ENCODE results near the gene F2R. TPM values are rescaled to one million over a fixed set of nuclear protein-coding genes. Genes with fewer than 3 reads are reported as not detected.

The F2R gene
- total and polyA plus RNA-seq, 2 experiments from 2014 or later: 15.0 to 26.0 TPM

DNA sequence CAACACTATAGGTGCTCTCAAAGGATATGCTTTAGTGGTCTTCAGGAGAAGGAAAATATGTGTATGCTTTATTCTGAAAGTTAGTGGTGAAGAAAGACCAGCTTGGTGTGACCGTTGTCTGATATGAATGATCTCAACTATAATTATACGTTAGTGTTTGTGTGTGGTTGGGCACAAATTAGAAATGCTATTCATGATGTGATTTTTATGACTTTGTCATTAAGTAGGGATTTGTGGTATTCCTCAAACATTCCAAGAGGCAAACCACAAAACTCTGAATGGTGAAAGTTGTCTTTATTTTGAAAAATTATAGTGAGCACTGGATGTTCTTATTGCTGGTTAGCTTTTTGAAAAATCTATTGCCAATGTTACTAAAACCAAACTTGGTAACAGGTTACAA is 6.2 kb upstream of the F2R start:
- H3K4me1 Mint-ChIP-seq: peaks cover 3% of the 10 kb centered on the region; the same call in 2 of the 3 replicates
- no peaks in the 10 kb centered on the region; the same call in 1 of the 2 replicates for H3K4me1 ChIP-seq (ENCODE audit: insufficient read depth)
- H3K36me3 Mint-ChIP-seq (ENCODE audit: low read depth): no peaks in the 10 kb centered on the region; the same call in 2 of the 3 replicates
- no peak for DNase-seq (ENCODE audit: low spot score)
- no peak overlapping the region for H3K27ac Mint-ChIP-seq
- peaks cover 14% of the 10 kb centered on the region for H3K27me3 Mint-ChIP-seq (ENCODE audit: insufficient read depth, low read depth, poor library complexity)
- peaks cover 18% of the 10 kb centered on the region for H3K27me3 ChIP-seq (ENCODE audit: insufficient read depth)
- H3K9me2 ChIP-seq (ENCODE audit: insufficient read depth): no peaks in the 10 kb centered on the region
- no peaks in the 10 kb centered on the region for H3F3A ChIP-seq (replicated peaks; ENCODE audit: low read depth)
- H3K4me2 ChIP-seq: no peak overlapping the region
- H2AFZ ChIP-seq: no peak overlapping the region
- TF ChIP-seq, protein P1, sequence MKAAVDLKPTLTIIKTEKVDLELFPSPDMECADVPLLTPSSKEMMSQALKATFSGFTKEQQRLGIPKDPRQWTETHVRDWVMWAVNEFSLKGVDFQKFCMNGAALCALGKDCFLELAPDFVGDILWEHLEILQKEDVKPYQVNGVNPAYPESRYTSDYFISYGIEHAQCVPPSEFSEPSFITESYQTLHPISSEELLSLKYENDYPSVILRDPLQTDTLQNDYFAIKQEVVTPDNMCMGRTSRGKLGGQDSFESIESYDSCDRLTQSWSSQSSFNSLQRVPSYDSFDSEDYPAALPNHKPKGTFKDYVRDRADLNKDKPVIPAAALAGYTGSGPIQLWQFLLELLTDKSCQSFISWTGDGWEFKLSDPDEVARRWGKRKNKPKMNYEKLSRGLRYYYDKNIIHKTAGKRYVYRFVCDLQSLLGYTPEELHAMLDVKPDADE (IDR thresholded peaks at IDR 0.05): no peak
- TF ChIP-seq CREB1 (CRISPR knock-in tag; IDR thresholded peaks at IDR 0.05; ENCODE audit: low read depth): no peak
- TF ChIP-seq, protein P2, sequence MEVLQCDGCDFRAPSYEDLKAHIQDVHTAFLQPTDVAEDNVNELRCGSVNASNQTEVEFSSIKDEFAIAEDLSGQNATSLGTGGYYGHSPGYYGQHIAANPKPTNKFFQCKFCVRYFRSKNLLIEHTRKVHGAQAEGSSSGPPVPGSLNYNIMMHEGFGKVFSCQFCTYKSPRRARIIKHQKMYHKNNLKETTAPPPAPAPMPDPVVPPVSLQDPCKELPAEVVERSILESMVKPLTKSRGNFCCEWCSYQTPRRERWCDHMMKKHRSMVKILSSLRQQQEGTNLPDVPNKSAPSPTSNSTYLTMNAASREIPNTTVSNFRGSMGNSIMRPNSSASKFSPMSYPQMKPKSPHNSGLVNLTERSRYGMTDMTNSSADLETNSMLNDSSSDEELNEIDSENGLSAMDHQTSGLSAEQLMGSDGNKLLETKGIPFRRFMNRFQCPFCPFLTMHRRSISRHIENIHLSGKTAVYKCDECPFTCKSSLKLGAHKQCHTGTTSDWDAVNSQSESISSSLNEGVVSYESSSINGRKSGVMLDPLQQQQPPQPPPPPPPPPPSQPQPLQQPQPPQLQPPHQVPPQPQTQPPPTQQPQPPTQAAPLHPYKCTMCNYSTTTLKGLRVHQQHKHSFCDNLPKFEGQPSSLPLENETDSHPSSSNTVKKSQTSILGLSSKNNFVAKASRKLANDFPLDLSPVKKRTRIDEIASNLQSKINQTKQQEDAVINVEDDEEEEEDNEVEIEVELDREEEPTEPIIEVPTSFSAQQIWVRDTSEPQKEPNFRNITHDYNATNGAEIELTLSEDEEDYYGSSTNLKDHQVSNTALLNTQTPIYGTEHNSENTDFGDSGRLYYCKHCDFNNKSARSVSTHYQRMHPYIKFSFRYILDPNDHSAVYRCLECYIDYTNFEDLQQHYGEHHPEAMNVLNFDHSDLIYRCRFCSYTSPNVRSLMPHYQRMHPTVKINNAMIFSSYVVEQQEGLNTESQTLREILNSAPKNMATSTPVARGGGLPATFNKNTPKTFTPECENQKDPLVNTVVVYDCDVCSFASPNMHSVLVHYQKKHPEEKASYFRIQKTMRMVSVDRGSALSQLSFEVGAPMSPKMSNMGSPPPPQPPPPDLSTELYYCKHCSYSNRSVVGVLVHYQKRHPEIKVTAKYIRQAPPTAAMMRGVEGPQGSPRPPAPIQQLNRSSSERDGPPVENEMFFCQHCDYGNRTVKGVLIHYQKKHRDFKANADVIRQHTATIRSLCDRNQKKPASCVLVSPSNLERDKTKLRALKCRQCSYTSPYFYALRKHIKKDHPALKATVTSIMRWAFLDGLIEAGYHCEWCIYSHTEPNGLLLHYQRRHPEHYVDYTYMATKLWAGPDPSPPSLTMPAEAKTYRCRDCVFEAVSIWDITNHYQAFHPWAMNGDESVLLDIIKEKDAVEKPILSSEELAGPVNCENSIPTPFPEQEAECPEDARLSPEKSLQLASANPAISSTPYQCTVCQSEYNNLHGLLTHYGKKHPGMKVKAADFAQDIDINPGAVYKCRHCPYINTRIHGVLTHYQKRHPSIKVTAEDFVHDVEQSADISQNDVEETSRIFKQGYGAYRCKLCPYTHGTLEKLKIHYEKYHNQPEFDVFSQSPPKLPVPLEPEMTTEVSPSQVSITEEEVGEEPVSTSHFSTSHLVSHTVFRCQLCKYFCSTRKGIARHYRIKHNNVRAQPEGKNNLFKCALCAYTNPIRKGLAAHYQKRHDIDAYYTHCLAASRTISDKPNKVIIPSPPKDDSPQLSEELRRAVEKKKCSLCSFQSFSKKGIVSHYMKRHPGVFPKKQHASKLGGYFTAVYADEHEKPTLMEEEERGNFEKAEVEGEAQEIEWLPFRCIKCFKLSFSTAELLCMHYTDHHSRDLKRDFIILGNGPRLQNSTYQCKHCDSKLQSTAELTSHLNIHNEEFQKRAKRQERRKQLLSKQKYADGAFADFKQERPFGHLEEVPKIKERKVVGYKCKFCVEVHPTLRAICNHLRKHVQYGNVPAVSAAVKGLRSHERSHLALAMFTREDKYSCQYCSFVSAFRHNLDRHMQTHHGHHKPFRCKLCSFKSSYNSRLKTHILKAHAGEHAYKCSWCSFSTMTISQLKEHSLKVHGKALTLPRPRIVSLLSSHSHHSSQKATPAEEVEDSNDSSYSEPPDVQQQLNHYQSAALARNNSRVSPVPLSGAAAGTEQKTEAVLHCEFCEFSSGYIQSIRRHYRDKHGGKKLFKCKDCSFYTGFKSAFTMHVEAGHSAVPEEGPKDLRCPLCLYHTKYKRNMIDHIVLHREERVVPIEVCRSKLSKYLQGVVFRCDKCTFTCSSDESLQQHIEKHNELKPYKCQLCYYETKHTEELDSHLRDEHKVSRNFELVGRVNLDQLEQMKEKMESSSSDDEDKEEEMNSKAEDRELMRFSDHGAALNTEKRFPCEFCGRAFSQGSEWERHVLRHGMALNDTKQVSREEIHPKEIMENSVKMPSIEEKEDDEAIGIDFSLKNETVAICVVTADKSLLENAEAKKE (CRISPR knock-in tag; IDR thresholded peaks at IDR 0.05): no peak
- no peak for TF ChIP-seq EZH2 (IDR thresholded peaks at IDR 0.05; ENCODE audit: low read depth, unreplicated experiment)
- TF ChIP-seq ZNF331 (CRISPR knock-in tag; IDR thresholded peaks at IDR 0.05; ENCODE audit: low read depth): no peak
- TF ChIP-seq ZNF114 (CRISPR knock-in tag; IDR thresholded peaks at IDR 0.05): no peak
- no peak for TF ChIP-seq NANOG (IDR thresholded peaks at IDR 0.05; ENCODE audit: borderline replicate concordance)
- no peak for TF ChIP-seq JUNB (IDR thresholded peaks at IDR 0.05; ENCODE audit: unreplicated experiment)
- TF ChIP-seq EZH2phosphoT487 (IDR thresholded peaks at IDR 0.05; ENCODE audit: unreplicated experiment): no peak
- TF ChIP-seq, protein P3, sequence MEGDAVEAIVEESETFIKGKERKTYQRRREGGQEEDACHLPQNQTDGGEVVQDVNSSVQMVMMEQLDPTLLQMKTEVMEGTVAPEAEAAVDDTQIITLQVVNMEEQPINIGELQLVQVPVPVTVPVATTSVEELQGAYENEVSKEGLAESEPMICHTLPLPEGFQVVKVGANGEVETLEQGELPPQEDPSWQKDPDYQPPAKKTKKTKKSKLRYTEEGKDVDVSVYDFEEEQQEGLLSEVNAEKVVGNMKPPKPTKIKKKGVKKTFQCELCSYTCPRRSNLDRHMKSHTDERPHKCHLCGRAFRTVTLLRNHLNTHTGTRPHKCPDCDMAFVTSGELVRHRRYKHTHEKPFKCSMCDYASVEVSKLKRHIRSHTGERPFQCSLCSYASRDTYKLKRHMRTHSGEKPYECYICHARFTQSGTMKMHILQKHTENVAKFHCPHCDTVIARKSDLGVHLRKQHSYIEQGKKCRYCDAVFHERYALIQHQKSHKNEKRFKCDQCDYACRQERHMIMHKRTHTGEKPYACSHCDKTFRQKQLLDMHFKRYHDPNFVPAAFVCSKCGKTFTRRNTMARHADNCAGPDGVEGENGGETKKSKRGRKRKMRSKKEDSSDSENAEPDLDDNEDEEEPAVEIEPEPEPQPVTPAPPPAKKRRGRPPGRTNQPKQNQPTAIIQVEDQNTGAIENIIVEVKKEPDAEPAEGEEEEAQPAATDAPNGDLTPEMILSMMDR (conservative IDR thresholded peaks at IDR 0.05; ENCODE audit: low read depth in 2 of 2): no peak
- H3K36me3 ChIP-seq (ENCODE audit: insufficient read depth): no peaks in the 10 kb centered on the region
- H3K9me3 Mint-ChIP-seq: no peaks in the 10 kb centered on the region
- ATAC-seq: no peak
- H3K4me3 ChIP-seq: no peak overlapping the region
- H3K79me2 ChIP-seq (replicated peaks; ENCODE audit: insufficient read depth): no peaks in the 10 kb centered on the region
- H3K27ac ChIP-seq (ENCODE audit: low read depth): no peak overlapping the region
- no peaks in the 10 kb centered on the region for H4K20me1 ChIP-seq (replicated peaks; ENCODE audit: insufficient read depth)
- no peak overlapping the region for H3K4me3 Mint-ChIP-seq
